ENCODE results near the gene MCUB. TPM values are rescaled to one million over a fixed set of nuclear protein-coding genes. Genes with fewer than 3 reads are reported as not detected.

The MCUB gene
- total RNA-seq, 1 experiment from 2014 or later: 14.8 TPM

DNA sequence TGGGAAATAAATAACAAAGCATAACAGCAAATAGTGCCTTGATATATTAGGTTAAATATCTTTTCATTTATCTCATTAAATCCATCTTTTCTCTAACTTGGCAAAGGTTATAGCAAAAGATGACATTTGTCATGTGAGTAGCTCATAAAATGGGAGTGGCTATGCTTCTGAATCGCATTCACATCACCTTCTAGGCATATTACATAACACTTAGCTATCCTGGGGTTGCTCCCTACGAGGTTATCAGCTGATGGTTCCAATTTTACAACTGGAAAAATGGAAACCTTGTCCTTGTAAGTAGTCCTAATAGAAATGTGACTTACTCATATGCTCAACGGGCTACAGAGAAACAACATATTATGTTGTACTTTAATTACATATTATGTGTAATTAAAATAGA is 153.5 kb downstream of the MCUB start:
- no peaks in the 10 kb centered on the region for H3K9me3 Mint-ChIP-seq
- DNase-seq: no peak
- H2BK5ac ChIP-seq (ENCODE audit: insufficient read length, low read length): no peak overlapping the region
- peaks cover 2% of the 10 kb centered on the region; the same call in 1 of the 2 replicates for H3K79me2 ChIP-seq (ENCODE audit: insufficient read depth, low read length)
- no peaks in the 10 kb centered on the region for H3K27me3 Mint-ChIP-seq (ENCODE audit: low read depth)
- H2BK12ac ChIP-seq (ENCODE audit: insufficient read length, low read depth, low read length): no peak overlapping the region
- no peaks in the 10 kb centered on the region for H3K9me3 ChIP-seq (ENCODE audit: control insufficient read depth, low read depth, low read length)
- peaks cover 2% of the 10 kb centered on the region for H3K79me1 ChIP-seq (ENCODE audit: insufficient read depth, low read depth, low read length, poor library complexity, severe bottlenecking)
- no peak overlapping the region for H3T11ph ChIP-seq (ENCODE audit: low read length)
- no peaks in the 10 kb centered on the region for H3K4me1 Mint-ChIP-seq
- H3K4me1 ChIP-seq (ENCODE audit: insufficient read depth, low read length): no peaks in the 10 kb centered on the region
- peaks cover 5 to 37% (median 26%) of the 10 kb centered on the region in 3 experiments; a peak in 6 of 7 replicates for H3K36me3 Mint-ChIP-seq (ENCODE audit: insufficient read depth in 1 of 3, low read depth in 3 of 3)
- H2AK5ac ChIP-seq (ENCODE audit: insufficient read length, low read length): no peak overlapping the region
- H4K8ac ChIP-seq (replicated peaks; ENCODE audit: insufficient read length, low read depth, low read length): no peak overlapping the region
- no CpG with 5 or more reads among the region's 3 CpGs for WGBS (ENCODE audit: extremely low coverage, insufficient read length, low lambda C conversion rate)
- H3K23me2 ChIP-seq (ENCODE audit: insufficient read length, low read depth, low read length, poor library complexity, severe bottlenecking): no peaks in the 10 kb centered on the region
- H3K4me2 ChIP-seq (ENCODE audit: insufficient read depth, insufficient read length, low read length): no peak overlapping the region
- no peak for TF ChIP-seq CTCF (conservative IDR thresholded peaks at IDR 0.05)
- no peaks in the 10 kb centered on the region for H4K20me1 ChIP-seq (ENCODE audit: control insufficient read depth, insufficient read depth, insufficient read length)
- H3K56ac ChIP-seq (ENCODE audit: insufficient read length, low read depth, low read length): no peak overlapping the region
- no peak overlapping the region for H3K27ac Mint-ChIP-seq
- no peak overlapping the region for H4K91ac ChIP-seq (ENCODE audit: insufficient read length, low read depth, low read length)
- no peaks in the 10 kb centered on the region for H3K27me3 ChIP-seq (ENCODE audit: insufficient read depth, low read length)
- H2AFZ ChIP-seq (ENCODE audit: low read length): no peak overlapping the region
- no peak overlapping the region for H4K5ac ChIP-seq (ENCODE audit: insufficient read length, low read depth, low read length)
- H3K23ac ChIP-seq (ENCODE audit: insufficient read length, low read depth, low read length): no peak overlapping the region
- H3K14ac ChIP-seq (ENCODE audit: insufficient read depth, low read length): no peak overlapping the region
- no peak overlapping the region for H3K4ac ChIP-seq (ENCODE audit: low read depth, low read length)
- no peak overlapping the region for H2BK20ac ChIP-seq (ENCODE audit: low read depth, low read length, poor library complexity, severe bottlenecking)
- no peak overlapping the region for H2BK15ac ChIP-seq (ENCODE audit: low read depth, low read length)
- no peak overlapping the region for H3K18ac ChIP-seq (ENCODE audit: insufficient read length, low read depth, low read length)
- no peak overlapping the region for H3K9ac ChIP-seq (ENCODE audit: extremely low read depth, insufficient read length, low read length)
- H3K27ac ChIP-seq (ENCODE audit: insufficient read length, low read depth, low read length): no peak overlapping the region
- H2BK120ac ChIP-seq (ENCODE audit: low read depth, low read length, poor library complexity, severe bottlenecking): no peak overlapping the region
- H3K4me3 Mint-ChIP-seq: no peak overlapping the region

Measured in H9 (cell line).